Measurements from ENCODE around the gene LLGL2. TPM values are rescaled to one million over a fixed set of nuclear protein-coding genes. Genes with fewer than 3 reads are reported as not detected.

Gene LLGL2
- total RNA-seq, 1 donor from 2014 or later, result 16.6 TPM

- Mint-ChIP-seq H3K9me3 (no peaks in the 10 kb centered on the region), H3K27ac (no peak overlapping the region), H3K4me1 (no peaks in the 10 kb centered on the region), H3K36me3 (peaks cover 11% of the 10 kb centered on the region), H3K27me3 (ENCODE audit: insufficient read depth, low read depth) (no peaks in the 10 kb centered on the region), H3K4me3 (no peak overlapping the region)
- no peak overlapping the region for H2AFZ ChIP-seq (replicated peaks)
- no peaks in the 10 kb centered on the region for H3F3A ChIP-seq (ENCODE audit: low read depth)
- peaks cover 5% of the 10 kb centered on the region for H4K20me1 ChIP-seq (ENCODE audit: low read depth)
- H3K9me3 ChIP-seq (ENCODE audit: low read depth), result no peaks in the 10 kb centered on the region
- no peak for DNase-seq (ENCODE audit: low spot score)
- no peak overlapping the region for H3K4me3 ChIP-seq
- no peak overlapping the region for H3K9ac ChIP-seq
- no peak overlapping the region for H3K4me2 ChIP-seq
- no peaks in the 10 kb centered on the region for H3K79me2 ChIP-seq (ENCODE audit: low read depth)
- no peak for TF ChIP-seq EZH2 (IDR thresholded peaks at IDR 0.05)
- no peak for TF ChIP-seq CTCF (IDR thresholded peaks at IDR 0.05)
- no peak for TF ChIP-seq EZH2phosphoT487 (IDR thresholded peaks at IDR 0.05)
- H3K27me3 ChIP-seq, result no peaks in the 10 kb centered on the region
- H3K27ac ChIP-seq, result no peak overlapping the region
- H3K4me1 ChIP-seq, result no peaks in the 10 kb centered on the region
- no peaks in the 10 kb centered on the region for H3K36me3 ChIP-seq
Measured at GRCh38 chr17:75500419-75501216, 24.9 kb upstream of the LLGL2 start.

- Histone ChIP-seq H3K9me3 (ENCODE audit: low read depth) (no peaks in the 10 kb centered on the region), H3K9ac (no peak overlapping the region), H3K4me1 (no peaks in the 10 kb centered on the region), H4K20me1 (ENCODE audit: low read depth) (peaks cover 5% of the 10 kb centered on the region), H3K79me2 (ENCODE audit: low read depth) (no peaks in the 10 kb centered on the region), H3K27ac (no peak overlapping the region), H3K4me2 (no peak overlapping the region), H3F3A (ENCODE audit: low read depth) (no peaks in the 10 kb centered on the region), H3K36me3 (no peaks in the 10 kb centered on the region), H3K4me3 (no peak overlapping the region), H3K27me3 (no peaks in the 10 kb centered on the region), H2AFZ (replicated peaks) (no peak overlapping the region)
- H3K27me3 Mint-ChIP-seq (ENCODE audit: insufficient read depth, low read depth), result no peaks in the 10 kb centered on the region
- H3K4me3 Mint-ChIP-seq, result no peak overlapping the region
- no peaks in the 10 kb centered on the region for H3K4me1 Mint-ChIP-seq
- TF ChIP-seq CTCF (IDR thresholded peaks at IDR 0.05), result no peak
- no peak for TF ChIP-seq EZH2 (IDR thresholded peaks at IDR 0.05)
- TF ChIP-seq EZH2phosphoT487 (IDR thresholded peaks at IDR 0.05), result no peak
- DNase-seq (ENCODE audit: low spot score), result no peak
- H3K36me3 Mint-ChIP-seq, result peaks cover 14% of the 10 kb centered on the region
- H3K9me3 Mint-ChIP-seq, result no peaks in the 10 kb centered on the region
- H3K27ac Mint-ChIP-seq, result no peak overlapping the region
Measured at GRCh38 chr17:75501378-75502071, 24.0 kb upstream of the LLGL2 start.

- no peaks in the 10 kb centered on the region for H3K79me2 ChIP-seq (ENCODE audit: low read depth)
- H3K9me3 ChIP-seq (ENCODE audit: low read depth), result no peaks in the 10 kb centered on the region
- H3K27me3 ChIP-seq, result no peaks in the 10 kb centered on the region
- Mint-ChIP-seq H3K27ac (no peak overlapping the region), H3K27me3 (ENCODE audit: insufficient read depth, low read depth) (peaks cover 2% of the 10 kb centered on the region), H3K4me3 (no peak overlapping the region), H3K9me3 (no peaks in the 10 kb centered on the region), H3K36me3 (peaks cover 13% of the 10 kb centered on the region), H3K4me1 (no peaks in the 10 kb centered on the region)
- DNase-seq (ENCODE audit: low spot score), result no peak
- no peak overlapping the region for H3K27ac ChIP-seq
- no peak overlapping the region for H3K9ac ChIP-seq
- TF ChIP-seq EZH2phosphoT487 (IDR thresholded peaks at IDR 0.05) (no peak), EZH2 (IDR thresholded peaks at IDR 0.05) (no peak), CTCF (IDR thresholded peaks at IDR 0.05) (no peak)
- H3K4me1 ChIP-seq, result no peaks in the 10 kb centered on the region
- H3K36me3 ChIP-seq, result no peaks in the 10 kb centered on the region
- H4K20me1 ChIP-seq (ENCODE audit: low read depth), result peaks cover 5% of the 10 kb centered on the region
- no peak overlapping the region for H2AFZ ChIP-seq (replicated peaks)
- H3F3A ChIP-seq (ENCODE audit: low read depth), result no peaks in the 10 kb centered on the region
- H3K4me2 ChIP-seq, result no peak overlapping the region
- H3K4me3 ChIP-seq, result no peak overlapping the region
Measured at GRCh38 chr17:75502072-75502720, 23.3 kb upstream of the LLGL2 start.

Measured in neural progenitor cell (in vitro differentiated cells).